Brain microvascular endothelial cell (primary cell): ENCODE measurements around the gene STK39.

Experiments used
- DNase-seq: peaks from one replicate; pipeline ENCODE4 v3.0.0-alpha.2; 2020
- H3K27ac ChIP-seq: fragments of 250-450 bp; sonication (Bioruptor Pico); 2 replicates; pipeline ENCODE4 v1.5.1; 2020; ENCODE audit warnings: mild to moderate bottlenecking, moderate library complexity
- H3K27me3 ChIP-seq: fragments of 250-450 bp; sonication (Bioruptor Pico); replicated peaks from 2 replicates; pipeline ENCODE4 v1.5.1; 2020; ENCODE audit warnings: mild to moderate bottlenecking
- H3K36me3 ChIP-seq: fragments of 250-450 bp; sonication (Bioruptor Pico); replicated peaks from 2 replicates; pipeline ENCODE4 v1.5.1; 2020; ENCODE audit warnings: mild to moderate bottlenecking
- H3K4me3 ChIP-seq: 2 replicates; pipeline ENCODE4 v1.5.1; 2011; ENCODE audit warnings: low read depth, mild to moderate bottlenecking, control low read depth, low read length, moderate library complexity
- in situ Hi-C: cut with HindIII; loops from 2 replicates; pipeline ENCODE4 v1.10.0; 2017; ENCODE audit warnings: low sequenced_read_pairs, low pct_ligation_motif_present
- TF ChIP-seq, protein P1 (sequence below): IDR thresholded peaks from 2 replicates; pipeline ENCODE4 v1.5.1; 2011; ENCODE audit warnings: low read depth, mild to moderate bottlenecking, moderate library complexity, low read length, control low read depth, inconsistent platforms; ENCODE audit errors: missing control alignments

STK39 gene

DNA sequence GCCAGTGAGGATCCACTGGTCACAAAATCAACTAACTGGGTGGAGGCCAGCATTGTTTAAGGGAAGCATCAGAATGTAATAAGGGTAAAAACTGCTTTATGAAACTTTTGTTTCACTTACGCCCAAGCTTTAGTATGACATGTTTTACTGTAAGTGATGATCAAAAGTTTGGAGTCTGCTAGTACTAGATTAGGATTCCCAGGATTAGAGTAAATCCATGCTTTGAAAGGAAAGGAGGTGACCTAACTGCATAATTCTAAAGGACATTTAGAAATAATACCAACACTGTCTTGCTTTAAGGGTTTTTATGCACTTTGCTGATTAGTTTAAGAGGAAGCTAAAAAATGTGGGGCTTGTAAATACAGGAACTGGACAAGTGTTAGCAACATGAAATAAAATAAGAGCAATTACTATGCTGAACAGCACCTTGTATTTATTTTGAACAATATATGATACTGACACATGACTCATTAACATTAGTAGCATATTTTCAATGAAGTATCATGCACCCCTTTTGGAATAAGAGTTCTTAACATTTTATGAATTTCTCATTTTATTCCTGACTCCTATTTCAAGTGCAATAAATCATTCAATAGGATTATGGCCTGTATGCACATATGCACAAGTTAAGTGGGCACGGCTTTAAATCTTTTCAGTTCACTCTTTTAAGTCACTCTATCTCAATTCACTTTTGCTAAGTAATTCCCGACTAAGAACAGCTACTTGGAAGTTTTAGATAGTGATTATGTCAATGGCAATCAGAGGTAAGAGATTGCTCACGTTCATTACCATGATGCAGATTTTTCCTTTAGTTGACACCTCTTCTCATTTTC is 62.5 kb downstream of the STK39 start:
- no peak for DNase-seq
- in situ Hi-C loops = no loop called here
- H3K27me3 ChIP-seq = no peaks in the 10 kb centered on the region
- TF ChIP-seq, protein P1, sequence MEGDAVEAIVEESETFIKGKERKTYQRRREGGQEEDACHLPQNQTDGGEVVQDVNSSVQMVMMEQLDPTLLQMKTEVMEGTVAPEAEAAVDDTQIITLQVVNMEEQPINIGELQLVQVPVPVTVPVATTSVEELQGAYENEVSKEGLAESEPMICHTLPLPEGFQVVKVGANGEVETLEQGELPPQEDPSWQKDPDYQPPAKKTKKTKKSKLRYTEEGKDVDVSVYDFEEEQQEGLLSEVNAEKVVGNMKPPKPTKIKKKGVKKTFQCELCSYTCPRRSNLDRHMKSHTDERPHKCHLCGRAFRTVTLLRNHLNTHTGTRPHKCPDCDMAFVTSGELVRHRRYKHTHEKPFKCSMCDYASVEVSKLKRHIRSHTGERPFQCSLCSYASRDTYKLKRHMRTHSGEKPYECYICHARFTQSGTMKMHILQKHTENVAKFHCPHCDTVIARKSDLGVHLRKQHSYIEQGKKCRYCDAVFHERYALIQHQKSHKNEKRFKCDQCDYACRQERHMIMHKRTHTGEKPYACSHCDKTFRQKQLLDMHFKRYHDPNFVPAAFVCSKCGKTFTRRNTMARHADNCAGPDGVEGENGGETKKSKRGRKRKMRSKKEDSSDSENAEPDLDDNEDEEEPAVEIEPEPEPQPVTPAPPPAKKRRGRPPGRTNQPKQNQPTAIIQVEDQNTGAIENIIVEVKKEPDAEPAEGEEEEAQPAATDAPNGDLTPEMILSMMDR = no peak
- H3K4me3 ChIP-seq = no peak overlapping the region
- H3K36me3 ChIP-seq = no peaks in the 10 kb centered on the region
- H3K27ac ChIP-seq = no peak overlapping the region

- in situ Hi-C loops = no loop called here
- DNase-seq = no peak
- TF ChIP-seq, protein P1 = no peak
These were observed 63.9 kb downstream of the STK39 start for GRCh38 chr2:168183308-168183997.

GRCh38 chr2:168182550-168183249 is 64.7 kb downstream of the STK39 start:
- no peaks in the 10 kb centered on the region for H3K36me3 ChIP-seq

More at GRCh38 chr2:168183308-168183997, 63.9 kb downstream of the STK39 start:
- no peak overlapping the region for H3K27ac ChIP-seq
- H3K36me3 ChIP-seq = no peaks in the 10 kb centered on the region
- H3K4me3 ChIP-seq = no peak overlapping the region
- no peaks in the 10 kb centered on the region for H3K27me3 ChIP-seq

GRCh38 chr2:168181825-168182224 is 65.6 kb downstream of the STK39 start:
- no peaks in the 10 kb centered on the region for H3K27me3 ChIP-seq
- no peak overlapping the region for H3K4me3 ChIP-seq
- no peak overlapping the region for H3K27ac ChIP-seq
- TF ChIP-seq, protein P1 = no peak
- no peak for DNase-seq
- in situ Hi-C loops = no loop called here
- H3K36me3 ChIP-seq = no peaks in the 10 kb centered on the region

More at GRCh38 chr2:168182550-168183249, 64.7 kb downstream of the STK39 start:
- in situ Hi-C loops = no loop called here
- H3K27ac ChIP-seq = no peak overlapping the region
- no peak for DNase-seq
- H3K4me3 ChIP-seq = no peak overlapping the region
- TF ChIP-seq, protein P1 = no peak
- H3K27me3 ChIP-seq = no peaks in the 10 kb centered on the region

- DNase-seq = no peak
- in situ Hi-C loops = no loop called here
- Histone ChIP-seq H3K27ac (no peak overlapping the region), H3K36me3 (no peaks in the 10 kb centered on the region), H3K27me3 (no peaks in the 10 kb centered on the region), H3K4me3 (no peak overlapping the region)
- TF ChIP-seq, protein P1 = no peak
These were observed 66.5 kb downstream of the STK39 start for GRCh38 chr2:168180914-168181313.
